8988T (cell line): Measurements from ENCODE around the gene ATP13A3.
"Not testable (repeated sequence)": the region's sequence is repeated elsewhere in the genome, so short reads cannot be mapped to it uniquely, and the experiment has no call there.

ENCODE experiments used
- DNase-seq: peaks from one replicate; pipeline ENCODE4 v3.0.0; 2011

The ATP13A3 gene

DNA sequence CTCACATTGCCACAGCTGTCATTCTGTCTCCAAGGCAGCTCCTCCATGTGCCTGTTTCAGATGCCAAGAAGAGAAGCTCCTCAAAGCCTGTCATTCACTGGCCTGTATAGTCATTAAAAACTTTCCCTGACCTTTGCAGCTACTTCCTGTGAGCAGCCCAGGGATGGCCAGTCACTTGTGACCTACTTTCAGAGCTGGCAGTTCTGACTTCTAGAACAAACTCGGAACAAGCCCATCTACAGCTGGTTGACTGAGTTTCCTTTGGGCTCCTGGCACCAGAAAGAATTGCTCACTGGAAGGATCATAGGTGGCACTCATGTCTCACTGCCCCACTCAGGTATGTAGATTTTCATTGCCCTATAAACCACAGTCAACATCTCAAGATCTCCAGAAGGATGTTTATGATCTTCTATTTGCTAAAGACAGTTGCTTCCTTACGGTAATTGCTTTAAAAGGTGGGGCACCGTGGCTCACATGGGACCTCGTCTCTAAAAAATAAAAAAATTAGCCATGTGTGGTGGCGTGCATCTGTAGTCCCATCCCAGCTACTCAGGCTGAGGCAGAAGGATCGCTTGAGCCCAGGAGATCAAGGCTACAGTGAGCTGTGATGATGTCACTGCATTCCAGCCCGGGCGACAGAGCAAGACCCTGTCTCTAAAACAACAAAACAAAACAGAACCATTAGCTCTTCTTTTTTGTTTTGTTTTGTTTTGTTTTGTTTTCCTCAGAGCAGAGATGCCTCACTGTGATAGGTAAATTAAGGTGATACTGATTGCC lies 11.2 kb upstream of the ATP13A3 start:
- DNase-seq: no peak

DNA sequence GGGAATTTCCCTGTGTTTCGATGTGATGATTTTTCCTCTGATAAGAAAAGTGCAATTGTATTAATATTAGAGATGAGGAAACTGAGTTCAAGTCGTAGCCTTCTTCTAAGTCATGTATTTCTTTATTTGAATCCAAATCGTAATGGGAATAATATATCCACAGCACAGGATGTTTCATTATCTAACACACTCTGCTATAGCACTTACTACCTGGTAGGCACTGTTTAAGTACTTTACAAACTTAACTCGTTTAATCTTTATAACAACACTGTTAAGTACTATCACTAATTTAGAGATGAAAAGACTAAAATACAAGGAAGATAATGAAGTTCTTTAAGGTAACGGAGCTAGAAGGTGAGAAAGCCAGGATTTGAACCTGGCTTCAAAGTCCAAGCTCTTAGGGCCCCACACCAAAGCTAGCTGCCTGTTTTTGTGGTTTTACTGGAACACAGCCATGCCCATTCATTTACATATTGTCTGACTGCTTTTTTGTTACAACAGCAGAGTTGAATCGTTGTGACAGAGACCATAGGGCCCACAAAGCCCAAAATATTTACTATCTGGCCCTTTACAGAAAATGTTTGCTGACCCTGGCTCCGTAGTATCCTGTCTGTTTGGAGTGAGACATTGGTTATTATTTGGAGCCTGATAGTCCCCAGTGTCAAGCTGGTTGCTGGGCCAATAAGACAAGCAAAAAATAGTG lies 9.6 kb upstream of the ATP13A3 start:
- no peak for DNase-seq

DNA sequence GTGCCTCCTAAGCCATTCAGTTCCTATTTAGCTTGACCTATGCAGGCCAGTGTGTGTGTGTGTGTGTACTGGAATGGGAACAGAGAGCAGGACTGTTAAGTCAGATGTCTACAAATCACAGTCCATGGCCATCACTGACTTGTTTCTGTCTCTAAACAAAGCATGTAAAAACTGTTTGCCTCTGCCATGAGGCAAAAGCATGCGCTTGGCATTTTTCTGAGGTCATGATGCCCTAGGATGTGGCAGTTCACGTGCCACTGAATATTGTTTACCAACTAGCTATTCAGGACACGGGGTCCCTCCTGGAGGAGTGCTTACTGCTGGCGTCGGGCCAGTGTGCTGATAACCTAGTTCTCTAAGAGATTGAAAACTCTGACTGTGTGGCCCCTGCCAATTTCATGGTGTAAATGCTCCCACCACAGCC lies 8.2 kb upstream of the ATP13A3 start:
- no peak for DNase-seq

DNA sequence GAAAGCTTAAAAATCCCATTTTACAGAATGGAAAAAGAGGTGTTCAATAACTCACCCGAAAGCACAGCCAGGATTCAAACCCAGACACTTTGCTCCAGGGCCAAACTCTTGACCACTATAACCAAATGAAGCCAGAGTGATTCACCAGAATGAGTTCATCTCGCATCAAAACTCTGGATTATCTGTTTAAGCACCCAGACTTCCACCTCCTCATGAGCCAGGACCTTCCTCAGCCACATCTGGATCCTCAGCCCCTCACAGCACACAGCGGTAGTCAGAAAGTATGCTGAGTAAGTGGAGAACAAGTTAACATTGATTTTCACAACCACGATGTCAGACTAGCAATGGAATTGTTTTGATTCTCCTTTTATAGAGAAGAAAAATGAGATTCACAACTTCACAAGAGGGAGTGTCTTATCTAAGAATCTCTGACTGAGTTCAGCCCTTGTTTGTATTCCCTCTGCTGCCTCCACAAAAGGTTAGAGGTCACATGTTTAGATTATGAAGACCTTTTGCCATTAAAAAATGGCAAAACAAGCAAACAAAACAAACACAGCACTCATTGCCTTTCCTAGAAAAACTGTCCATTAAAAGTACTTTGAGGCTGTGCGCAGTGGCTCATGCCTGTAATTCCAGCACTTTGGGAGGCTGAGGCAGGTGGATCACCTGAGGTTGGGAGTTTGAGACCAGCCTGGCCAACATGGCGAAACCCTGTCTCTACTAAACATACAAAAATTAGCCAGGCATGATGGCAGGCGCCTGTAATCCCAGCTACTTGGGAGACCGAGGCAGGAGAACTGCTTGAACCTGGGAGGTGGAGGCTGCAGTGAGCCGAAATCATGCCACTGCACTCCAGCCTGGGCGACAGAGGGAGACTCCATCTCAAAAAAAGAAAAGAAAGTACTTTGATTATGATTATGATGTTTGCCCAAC lies 7.5 kb upstream of the ATP13A3 start:
- DNase-seq: not testable (repeated sequence)

DNA sequence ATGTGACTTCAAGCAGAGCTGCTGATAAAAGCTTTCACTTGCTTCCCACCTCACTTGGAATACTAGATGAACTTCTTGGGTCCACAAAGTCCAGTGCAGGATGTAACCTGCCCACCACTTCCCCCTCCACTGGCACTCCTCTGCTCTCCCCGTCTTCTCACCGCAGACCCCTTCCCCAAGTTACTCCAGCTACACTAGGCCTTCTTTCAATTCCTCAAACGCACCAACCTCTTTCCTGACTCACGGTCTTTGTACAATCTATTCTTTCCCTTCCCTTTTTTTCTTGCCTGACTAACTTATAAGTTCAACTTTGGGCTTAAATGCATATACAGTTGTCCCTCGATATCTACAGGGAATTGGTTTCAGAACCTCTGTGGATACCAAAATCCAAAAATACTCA lies 5.2 kb upstream of the ATP13A3 start:
- no peak for DNase-seq

DNA sequence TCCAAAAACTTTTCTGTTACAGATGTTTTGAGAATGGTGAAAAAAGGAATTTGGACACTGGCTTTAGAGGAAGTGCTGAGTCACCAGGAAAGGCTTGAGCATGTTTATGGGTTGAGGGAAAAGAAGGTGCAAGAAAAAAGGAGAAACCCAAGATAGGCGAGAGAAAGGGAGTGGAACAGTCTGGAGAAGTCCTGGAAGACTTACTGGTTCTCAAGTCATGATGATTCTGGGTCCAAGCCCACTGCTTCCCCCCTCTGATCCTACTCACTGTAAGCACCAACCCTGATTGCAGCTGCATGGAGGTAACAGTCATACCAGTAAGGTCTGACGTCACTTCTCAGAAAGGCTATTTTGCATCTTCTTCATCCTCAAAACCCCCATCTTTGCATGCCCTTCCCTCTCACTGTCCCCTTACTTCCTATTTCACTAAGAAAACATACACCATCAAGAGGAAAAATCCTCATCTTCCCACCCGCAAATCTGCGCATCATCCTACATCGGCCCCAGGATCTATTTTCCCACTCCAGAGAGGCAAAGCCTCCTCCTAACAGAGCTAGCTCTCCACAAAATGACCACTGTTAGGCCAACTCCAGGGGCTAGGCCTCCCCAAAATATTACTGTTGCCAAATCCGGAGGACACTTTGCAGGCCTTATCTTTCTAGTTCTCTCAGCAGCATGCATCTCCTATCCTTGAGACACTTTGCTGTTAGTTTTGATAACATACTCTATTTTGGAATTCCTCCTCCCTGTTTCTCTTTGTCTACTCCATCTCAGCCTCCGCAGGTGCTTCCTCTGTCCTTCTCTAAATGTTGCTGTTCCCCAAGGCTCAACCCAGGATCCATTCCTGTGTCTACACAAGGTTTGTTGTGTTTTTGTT lies 3.2 kb upstream of the ATP13A3 start:
- DNase-seq: peak; percentile 20

DNA sequence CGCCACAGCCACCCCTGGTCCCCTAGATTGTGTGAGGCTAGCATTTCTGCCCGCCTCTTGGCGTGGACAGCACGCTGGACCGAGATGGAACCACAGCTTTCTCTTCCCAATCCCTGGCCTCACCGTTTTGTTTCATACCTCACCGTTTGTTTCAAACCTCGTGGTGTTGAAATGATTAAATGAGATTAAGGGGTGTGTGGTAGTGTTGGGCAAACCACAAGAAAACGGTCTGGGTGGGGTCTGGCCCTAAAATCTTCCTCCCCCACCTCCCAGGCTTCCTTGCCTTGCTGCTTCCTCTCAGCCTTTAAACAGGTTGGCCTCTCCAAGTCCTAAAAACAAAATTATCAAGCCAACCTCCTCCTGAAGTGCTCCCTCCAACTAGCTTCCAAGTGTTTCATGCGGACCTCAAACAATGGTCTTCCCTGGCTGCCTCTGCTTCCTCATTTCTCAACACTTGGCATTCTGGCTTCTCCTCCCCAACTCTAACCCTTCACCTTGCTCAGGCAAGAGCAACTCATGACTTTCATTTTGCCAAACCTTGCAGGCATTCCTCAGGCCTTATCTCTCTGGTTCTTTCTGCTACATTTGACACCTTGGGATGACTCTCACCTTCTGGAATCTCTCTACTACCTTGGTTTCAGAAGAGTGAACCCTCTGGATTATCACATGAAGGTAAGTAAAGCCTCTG lies 1.4 kb upstream of the ATP13A3 start:
- DNase-seq: peak; percentile 21

DNA sequence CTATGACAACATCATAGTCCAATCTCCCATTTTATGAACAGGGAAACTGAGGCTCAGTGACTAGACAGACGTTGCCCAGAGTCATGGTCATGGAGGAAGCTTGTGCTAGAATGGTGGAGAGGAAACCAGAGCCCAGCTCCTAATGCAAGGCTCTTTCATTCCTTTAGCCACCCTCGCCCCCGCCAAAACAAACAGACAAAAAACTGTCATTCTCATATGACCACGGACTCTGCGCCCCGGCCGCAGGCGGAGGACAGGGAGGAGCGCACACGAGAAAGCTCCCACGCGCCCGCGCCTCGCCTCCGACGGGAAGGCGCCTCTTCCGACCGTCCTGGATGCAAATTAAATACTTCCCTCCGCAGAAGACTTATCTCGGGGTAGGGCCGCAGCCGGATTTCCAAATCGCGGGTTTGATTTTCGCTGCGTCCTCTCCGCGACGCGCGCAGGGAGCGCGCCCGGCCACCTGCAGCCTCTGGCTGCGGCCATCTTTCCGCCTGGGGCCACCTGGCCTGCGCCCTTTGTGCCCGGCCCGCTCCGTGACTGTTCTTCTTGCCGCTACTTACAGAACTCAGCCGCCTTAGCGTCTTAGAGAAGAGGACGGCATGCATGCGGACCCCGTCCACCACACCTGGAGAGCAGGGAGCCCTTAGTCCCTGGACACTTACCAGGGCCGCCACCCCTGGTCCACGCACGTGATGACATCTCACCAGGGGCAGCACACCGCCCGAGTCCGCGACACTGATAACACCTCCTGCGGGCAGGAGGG lies 670 bp upstream of the ATP13A3 start:
- DNase-seq: peak; percentile 43

DNA sequence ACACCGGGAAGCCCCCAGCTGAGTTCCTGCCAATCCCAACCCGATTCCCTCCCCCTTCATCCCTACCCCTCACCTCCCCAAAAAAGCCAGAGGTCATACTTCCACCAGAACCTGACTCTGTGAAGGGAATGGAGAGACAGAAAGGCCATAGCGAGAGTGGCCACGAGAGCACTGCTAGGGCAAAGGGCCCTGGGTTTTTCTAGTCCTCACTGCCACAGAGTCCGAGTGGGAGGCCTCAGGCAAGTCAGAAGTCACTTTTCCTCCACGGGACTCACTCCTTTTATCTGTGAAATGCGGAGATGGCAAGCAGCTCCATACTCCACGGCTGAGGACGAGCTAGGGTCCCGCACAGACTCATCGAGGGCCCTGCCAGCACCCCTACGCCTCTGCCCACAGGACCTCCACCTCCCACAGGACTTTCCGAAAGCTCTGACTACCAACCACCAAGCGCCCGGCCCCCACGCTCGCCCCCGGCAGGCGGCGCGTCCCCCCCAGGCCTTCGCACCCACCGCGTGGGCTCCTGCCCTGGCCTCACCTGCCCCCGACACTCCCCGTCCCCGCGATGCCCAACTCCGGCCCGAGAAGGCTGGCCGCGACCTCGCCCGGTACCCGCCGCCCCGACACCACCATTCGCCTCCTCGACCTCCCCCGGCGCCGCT lies 792 bp downstream of the ATP13A3 start:
- DNase-seq: peak; percentile 51

DNA sequence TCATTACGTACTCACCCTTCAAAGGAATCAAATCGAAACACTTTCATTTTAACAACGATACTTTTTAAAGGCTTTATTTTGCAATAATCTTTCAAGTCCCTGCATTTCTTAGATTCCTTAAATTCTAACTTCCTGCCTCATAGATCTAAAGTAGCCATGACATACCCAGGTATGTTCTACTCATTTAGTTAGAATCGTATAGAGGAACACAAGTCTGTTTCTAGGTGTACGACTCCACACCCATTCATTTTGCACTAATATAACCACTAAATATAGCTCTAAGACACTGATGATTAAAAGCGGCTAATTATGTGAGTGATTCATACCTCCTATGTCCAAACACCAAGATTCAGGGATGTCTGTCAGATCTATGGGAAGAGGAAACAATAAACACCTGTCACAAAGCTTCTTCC lies 1.3 kb downstream of the ATP13A3 start:
- DNase-seq: peak; percentile 27

DNA sequence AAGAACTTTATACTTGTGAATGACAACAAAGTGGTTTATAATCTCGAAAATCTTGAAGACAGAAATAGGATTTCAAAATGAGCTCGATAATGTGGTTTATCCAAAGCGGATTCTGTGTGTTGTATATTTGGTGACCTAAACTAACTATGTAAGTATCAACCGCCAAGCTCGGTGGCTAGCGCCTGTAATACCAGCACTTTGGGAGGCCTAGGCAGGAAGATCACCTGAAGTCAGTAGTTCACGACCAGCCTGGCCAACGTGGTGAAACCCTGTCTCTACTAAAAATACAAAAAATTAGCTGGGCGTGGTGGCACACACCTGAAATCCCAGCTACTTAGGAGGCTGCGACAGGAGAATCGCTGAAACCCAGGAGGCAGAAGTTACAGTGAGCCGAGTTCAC lies 2.2 kb downstream of the ATP13A3 start:
- no peak for DNase-seq

DNA sequence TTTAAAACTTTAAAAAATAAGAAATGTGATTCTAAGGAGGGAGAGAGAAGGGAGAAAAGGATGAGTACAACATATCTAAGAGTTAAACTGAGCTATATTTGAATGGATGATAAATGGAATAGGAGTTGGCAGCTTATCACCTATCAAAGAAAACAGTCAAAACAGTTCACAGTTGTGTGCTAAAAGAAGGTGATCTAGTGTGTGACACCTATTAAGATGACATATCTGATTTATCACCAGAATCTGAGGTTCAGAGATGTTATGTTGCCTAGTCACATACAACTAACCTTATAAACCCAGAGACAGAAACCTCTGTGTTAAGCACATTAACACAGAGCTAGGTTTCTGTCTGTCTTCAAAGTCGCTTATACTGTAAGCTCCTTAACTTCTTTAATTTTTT lies 3.0 kb downstream of the ATP13A3 start:
- DNase-seq: no peak

DNA sequence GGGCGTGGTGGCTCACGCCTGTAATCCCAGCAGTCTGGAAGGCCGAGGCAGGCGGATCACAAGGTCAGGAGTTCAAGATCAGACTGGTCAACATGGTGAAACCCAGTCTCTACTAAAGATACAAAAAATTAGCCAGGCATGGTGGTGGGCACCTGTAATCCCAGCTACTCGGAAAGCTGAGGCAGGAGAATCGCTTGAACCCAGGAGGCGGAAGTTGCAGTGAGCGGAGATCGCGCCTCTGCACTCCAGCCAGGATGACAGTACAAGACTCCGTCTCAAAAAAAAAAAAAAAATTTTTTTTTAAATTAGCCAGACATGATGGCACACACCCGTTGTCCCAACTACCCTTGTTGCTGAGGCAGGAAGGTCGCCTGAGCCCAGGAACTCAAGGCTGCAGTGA lies 4.0 kb downstream of the ATP13A3 start:
- not testable (repeated sequence) for DNase-seq

DNA sequence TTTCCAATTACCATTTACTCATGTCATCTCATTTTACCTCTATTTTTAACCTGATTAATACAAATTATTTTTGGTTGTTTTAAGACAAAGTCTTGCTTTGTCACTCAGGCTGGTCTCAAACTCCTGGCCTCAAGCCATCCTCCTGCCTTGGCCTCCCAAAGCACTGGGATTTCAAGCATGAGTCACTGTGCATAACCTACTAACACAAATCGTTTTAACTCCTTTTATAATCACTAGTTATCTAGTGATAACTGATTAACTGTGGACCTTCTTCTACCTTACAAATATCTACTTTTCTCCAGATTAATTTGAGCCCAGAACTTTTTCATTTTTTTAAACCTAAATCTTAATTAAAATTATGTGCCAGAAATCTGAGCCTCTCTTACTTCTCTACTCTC lies 4.6 kb downstream of the ATP13A3 start:
- DNase-seq: no peak

DNA sequence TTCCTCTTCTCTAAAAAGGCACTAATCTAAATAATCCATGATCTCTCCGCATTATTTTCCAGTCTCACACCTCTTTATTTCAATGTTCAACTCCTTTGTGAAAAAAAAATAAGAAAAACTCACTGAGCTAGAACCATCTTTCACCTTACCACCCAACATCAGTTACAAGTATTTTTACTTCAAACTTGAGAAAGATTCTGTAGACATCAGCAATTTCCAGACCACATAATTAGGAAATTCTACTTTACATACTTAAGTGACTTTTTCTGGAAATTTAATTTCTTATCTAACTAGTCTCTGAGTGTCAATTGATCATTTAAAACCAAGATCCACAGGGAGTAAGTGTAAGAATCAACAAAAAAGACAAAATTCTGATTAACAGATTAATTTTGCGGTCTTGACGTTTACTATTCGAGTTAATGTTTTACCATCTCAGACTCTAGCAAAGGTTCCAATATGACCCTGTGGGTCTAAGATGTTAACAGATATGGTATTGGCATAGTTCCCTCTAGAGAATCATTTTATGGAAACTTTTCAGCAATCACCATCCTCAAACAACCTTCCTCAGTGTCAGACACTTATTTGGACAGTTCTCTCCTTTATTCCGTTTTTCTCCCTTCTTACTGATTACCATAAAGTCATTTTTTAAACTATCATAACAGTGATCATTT lies 5.1 kb downstream of the ATP13A3 start:
- DNase-seq: no peak

DNA sequence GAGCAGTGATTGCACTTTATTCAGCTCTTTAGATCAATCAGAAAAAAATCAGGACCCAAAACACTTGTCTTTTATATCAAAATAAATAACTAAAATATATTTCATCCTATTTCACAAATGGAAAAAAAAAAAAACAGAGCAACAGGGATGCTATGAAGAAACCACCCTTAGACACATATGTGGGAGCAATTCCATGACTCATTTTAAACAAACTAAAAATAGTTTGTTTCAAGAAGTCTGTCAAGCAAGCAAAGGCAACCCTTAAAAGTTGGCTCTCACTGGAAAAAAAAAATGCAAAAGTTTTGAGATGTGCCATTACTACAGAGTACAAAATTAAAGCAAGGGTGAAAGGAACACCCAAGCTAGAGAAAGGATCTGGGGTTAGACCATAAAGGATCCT lies 5.7 kb downstream of the ATP13A3 start:
- DNase-seq: no peak

DNA sequence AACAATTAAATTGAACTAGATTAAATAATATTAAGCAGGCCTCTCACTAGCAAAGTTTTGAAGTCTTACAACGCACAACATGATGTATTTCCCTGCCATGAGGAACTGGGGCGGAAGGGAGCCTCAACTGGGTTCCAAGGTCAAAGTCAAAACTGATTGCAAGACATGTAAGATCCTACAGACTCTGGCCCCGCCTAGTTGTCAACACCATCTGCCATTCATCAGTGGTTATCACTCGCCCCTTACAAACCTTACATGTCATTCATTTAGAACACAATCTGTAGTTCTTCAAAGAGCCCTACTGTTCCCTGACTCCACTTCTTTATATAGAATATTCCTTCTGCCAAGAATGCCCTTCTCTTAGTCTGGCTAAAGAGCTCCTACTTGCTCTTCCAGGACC lies 10.0 kb downstream of the ATP13A3 start:
- no peak for DNase-seq

DNA sequence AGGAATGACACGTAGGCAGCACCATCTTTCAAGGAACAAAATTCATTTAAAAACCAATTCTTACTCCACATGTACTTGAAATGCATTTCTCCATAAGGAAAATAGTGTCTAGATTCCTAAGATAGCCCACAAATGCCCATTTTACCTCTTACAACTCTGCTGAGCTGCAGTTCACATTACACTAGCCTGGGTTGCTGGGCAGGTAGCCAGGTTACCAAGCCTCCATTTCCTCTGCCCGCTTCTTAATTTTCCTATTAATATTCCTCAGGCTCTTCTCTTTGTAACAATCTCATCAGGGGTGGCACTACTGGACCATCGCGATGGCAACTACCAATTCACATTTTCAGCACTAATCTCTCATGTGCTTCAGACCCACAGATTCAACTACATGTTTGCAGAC lies 10.8 kb downstream of the ATP13A3 start:
- DNase-seq: no peak

DNA sequence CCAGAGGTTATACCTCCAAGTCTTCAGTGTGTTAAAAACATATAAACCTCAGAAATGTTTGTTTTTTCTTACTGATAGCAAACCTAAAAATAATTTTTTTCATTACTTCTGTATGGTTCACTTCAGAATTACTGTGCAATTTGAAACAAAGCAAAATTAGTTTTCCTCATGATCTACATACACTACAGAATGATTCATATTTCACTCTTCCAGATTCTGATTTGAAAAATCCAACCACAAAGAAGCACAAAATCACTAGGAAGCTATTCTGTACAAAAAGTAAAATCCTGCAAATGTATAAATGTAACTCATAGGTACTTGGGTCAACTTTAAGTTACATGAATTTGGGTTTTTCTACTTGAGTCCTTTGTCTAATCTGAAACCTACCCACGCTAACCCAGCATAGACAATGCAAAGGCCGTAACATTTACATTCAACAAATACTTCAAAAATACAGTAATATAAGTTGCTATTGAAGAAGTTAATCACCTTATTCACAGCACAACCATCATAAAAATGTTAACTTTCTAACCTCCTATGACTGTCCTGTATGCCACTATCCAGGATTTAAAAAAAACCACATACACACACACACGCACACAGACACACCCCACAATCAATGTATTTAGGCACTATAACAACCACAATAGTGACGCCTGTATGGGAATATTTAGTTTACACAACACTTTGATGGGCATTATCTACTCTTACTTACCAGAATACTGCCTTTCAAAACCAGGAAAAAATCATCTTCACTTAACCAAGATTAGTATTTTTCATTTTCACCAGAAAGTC lies 11.5 kb downstream of the ATP13A3 start:
- DNase-seq: no peak
